Left ventricle myocardium inferior (tissue), 1 donor: Measurements from ENCODE around the gene GSC. TPM values are rescaled to one million over a fixed set of nuclear protein-coding genes. Genes with fewer than 3 reads are reported as not detected.
"Not testable (repeated sequence)": the region's sequence is repeated elsewhere in the genome, so short reads cannot be mapped to it uniquely, and the experiment has no call there.

Source experiments
- DNase-seq: peaks from one replicate; pipeline ENCODE4 v3.0.0-alpha.2; 2020
- H3K27ac ChIP-seq: fragments of 200-600 bp; replicated peaks from 2 replicates; pipeline ENCODE4 v1.8.0; 2021
- H3K27me3 ChIP-seq: fragments of 200-600 bp; 2 replicates; pipeline ENCODE4 v1.8.0; 2021; ENCODE audit warnings: low read depth
- H3K36me3 ChIP-seq: fragments of 200-600 bp; 2 replicates; pipeline ENCODE4 v1.8.0; 2021
- H3K4me1 ChIP-seq: fragments of 200-600 bp; 2 replicates; pipeline ENCODE4 v1.8.0; 2021
- H3K4me3 ChIP-seq: fragments of 200-600 bp; 2 replicates; pipeline ENCODE4 v1.8.0; 2021; ENCODE audit warnings: mild to moderate bottlenecking, moderate library complexity
- H3K9me3 ChIP-seq: fragments of 200-600 bp; replicated peaks from 2 replicates; pipeline ENCODE4 v1.8.0; 2021
- intact Hi-C: fragments of 100-400 bp; cut with micrococcal nuclease; formaldehyde crosslinking; loops from one replicate; pipeline ENCODE4 v1.11.0; 2022
- total RNA-seq: library from RNA; stranded (reverse); fragmentation: NEBNext Ultra II Directional; extraction: Animal tissue kit (Norgen Biotek cat#: 25700); gene quantifications from one replicate; pipeline ENCODE4 v1.2.1, GENCODE V29; 2021
- TF ChIP-seq, protein P1 (sequence below): fragments of 200-600 bp; IDR thresholded peaks from 2 replicates; pipeline ENCODE4 v1.8.0; 2021; ENCODE audit warnings: antibody characterized with exemption, mild to moderate bottlenecking, borderline replicate concordance
- donor health status: DM: no; HTN: yes; CAD: no; lungs with severe emphysema.

The GSC gene
- total RNA-seq, 1 donor from 2014 or later = 0.66 TPM

DNA sequence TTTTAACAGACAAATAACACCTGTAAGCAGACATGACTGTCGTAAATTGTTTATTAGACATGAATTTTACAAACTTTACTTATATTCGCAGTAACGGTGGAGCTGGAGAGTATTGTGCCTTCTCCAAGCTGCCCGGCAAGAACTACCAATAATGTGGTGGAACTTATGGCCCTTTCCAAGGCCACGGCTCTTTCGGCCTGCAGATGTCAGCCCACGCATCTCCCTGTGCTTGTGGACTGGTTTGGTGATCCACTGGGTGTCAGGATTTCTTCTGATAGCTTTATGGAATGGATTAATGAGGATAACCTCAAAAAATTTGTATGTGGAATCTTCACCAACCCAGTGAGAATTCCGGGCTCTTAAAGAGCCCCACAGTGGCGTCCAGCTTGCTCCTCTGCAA, 30.9 kb upstream of the GSC start:
- H3K4me3 ChIP-seq, H3K4me1 ChIP-seq, H3K27ac ChIP-seq, H3K9me3 ChIP-seq, DNase-seq, intact Hi-C loops, H3K36me3 ChIP-seq: not testable (repeated sequence)
- H3K27me3 ChIP-seq = peaks cover 56% of the 10 kb centered on the region
- TF ChIP-seq, protein P1, sequence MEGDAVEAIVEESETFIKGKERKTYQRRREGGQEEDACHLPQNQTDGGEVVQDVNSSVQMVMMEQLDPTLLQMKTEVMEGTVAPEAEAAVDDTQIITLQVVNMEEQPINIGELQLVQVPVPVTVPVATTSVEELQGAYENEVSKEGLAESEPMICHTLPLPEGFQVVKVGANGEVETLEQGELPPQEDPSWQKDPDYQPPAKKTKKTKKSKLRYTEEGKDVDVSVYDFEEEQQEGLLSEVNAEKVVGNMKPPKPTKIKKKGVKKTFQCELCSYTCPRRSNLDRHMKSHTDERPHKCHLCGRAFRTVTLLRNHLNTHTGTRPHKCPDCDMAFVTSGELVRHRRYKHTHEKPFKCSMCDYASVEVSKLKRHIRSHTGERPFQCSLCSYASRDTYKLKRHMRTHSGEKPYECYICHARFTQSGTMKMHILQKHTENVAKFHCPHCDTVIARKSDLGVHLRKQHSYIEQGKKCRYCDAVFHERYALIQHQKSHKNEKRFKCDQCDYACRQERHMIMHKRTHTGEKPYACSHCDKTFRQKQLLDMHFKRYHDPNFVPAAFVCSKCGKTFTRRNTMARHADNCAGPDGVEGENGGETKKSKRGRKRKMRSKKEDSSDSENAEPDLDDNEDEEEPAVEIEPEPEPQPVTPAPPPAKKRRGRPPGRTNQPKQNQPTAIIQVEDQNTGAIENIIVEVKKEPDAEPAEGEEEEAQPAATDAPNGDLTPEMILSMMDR = peak; percentile 8

DNA sequence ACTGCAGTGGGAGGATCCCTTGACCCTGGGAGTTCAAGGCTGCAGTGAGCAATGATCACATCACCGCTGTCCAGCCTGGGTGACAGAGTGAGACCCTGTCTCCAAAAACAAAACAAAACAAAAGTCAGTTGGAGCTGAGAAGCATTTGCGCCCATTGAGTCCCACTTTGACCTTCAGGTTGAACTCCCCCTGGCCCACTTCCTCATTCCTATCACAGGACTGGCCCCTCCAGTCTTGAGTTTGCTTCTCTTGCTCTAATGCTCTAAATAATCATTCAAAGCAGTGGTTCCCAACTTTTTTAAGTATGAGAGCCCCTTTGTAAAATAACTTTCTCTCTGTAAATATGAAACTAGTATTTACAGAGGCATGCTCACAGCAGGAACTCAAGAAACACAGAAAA, 28.0 kb upstream of the GSC start:
- H3K9me3 ChIP-seq = no peaks in the 10 kb centered on the region
- no peak overlapping the region for H3K27ac ChIP-seq
- H3K36me3 ChIP-seq = no peaks in the 10 kb centered on the region
- H3K27me3 ChIP-seq = peaks cover 69% of the 10 kb centered on the region
- intact Hi-C loops = no loop called here
- TF ChIP-seq, protein P1 = no peak
- no peak for DNase-seq
- no peak overlapping the region for H3K4me3 ChIP-seq
- no peaks in the 10 kb centered on the region for H3K4me1 ChIP-seq

DNA sequence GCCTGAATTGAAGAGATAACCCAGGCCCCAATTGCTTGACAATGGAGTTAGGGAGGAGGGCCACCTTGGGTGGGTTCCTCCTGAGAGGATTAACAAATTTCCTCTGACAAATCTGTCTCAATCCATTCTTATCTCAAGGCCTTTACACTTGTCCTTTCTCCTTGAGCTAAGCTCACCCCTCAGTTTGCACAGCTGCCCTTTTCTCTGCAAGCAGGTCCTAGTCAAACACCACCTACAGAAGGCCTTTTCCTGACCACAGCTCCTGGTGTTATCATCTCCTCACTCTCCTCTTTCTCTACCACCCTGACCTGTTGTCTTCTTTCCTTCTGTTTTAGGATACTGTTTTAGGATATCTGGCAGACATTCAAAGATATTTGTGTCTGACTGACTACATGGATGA, 26.4 kb upstream of the GSC start:
- Histone ChIP-seq H3K9me3 (no peaks in the 10 kb centered on the region), H3K4me1 (no peaks in the 10 kb centered on the region), H3K36me3 (no peaks in the 10 kb centered on the region), H3K27me3 (peaks cover 76% of the 10 kb centered on the region), H3K4me3 (no peak overlapping the region), H3K27ac (no peak overlapping the region)
- intact Hi-C loops = no loop called here
- no peak for DNase-seq
- TF ChIP-seq, protein P1 = no peak

DNA sequence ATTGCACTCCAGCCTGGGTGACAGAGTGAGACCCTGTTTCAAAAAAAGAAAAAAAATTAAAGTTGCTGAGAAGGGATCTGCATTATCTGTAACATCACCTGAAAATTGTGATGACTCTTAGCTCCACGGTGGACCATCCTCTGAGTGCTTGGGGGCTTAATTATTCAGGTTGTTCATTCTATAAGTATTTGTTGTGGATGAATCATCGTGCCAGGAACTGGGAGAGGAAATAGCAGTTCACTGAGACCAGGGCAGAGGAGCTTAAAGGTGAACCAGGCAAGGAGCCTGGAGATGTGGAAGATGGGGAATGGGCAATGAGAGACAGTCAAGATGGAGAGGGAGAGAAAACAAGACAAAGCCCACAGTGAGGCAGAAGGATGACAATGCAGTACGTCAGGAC, 25.5 kb upstream of the GSC start:
- Histone ChIP-seq H3K9me3 (no peaks in the 10 kb centered on the region), H3K36me3 (no peaks in the 10 kb centered on the region), H3K27ac (no peak overlapping the region), H3K27me3 (peaks cover 85% of the 10 kb centered on the region), H3K4me3 (no peak overlapping the region), H3K4me1 (no peaks in the 10 kb centered on the region)
- TF ChIP-seq, protein P1 = no peak
- no peak for DNase-seq
- intact Hi-C loops = no loop called here

DNA sequence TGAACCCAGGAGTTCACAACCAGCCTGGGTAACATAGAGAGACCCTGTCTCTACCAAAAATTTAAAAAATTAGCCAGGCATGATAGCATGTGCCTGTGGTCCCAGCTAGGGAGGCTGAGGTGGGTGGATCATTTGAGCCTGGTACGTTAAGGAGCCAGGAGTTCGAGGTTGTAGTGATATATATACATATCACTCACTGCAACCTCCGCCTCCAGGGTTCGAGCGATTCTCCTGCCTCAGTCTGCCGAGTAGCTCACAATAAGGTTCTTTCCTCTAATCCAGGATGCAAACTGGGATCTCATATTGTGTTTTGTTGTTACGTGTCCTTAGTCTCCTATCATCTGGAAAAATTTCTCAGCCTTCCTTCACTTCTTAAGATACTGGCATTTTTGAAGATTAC, 24.0 kb upstream of the GSC start:
- Histone ChIP-seq H3K4me3 (no peak overlapping the region), H3K36me3 (no peaks in the 10 kb centered on the region), H3K9me3 (no peaks in the 10 kb centered on the region), H3K27ac (no peak overlapping the region), H3K27me3 (peaks cover 87% of the 10 kb centered on the region), H3K4me1 (no peaks in the 10 kb centered on the region)
- TF ChIP-seq, protein P1 = no peak
- intact Hi-C loops = no loop called here
- no peak for DNase-seq

DNA sequence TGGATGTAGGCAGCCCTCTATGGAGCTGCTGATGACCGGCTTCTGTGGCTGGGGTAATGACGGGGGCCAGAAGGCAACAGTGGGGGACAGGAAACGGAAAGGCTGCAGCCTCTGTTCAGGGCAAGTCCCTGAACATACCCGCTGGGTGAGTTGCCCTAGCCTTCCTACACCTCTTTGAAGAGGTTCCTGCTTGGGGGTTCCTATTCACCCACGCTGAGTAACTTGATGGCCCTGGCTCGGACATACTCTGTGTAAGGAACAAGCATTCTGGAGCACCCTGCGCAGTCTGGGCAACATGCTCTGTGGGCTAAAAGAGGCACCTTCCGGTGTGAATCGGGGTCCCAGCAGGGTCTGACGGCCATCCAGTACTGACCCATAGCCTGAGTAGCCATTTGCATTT, 17.7 kb upstream of the GSC start:
- no peak for DNase-seq
- intact Hi-C loops = no loop called here
- Histone ChIP-seq H3K4me1 (no peaks in the 10 kb centered on the region), H3K36me3 (no peaks in the 10 kb centered on the region), H3K27ac (no peak overlapping the region), H3K27me3 (peaks cover 97% of the 10 kb centered on the region), H3K4me3 (no peak overlapping the region), H3K9me3 (no peaks in the 10 kb centered on the region)
- TF ChIP-seq, protein P1 = no peak
